Upper lobe of left lung (tissue), 4 donors: ENCODE measurements around the gene RBM33.

ENCODE experiments used
- CTCF ChIP-seq, 6 experiments: fragments of 450-650 bp in 4 of 6; fragments of 200-600 bp in 2 of 6; sonication (generic) in 2 of 6; IDR thresholded peaks; one replicate each; pipeline ENCODE4 v1.5.1; 2016 to 2019; ENCODE audit warnings: antibody characterized with exemption in 6 of 6
- POLR2A ChIP-seq, 4 donors: fragments of 450-650 bp; IDR thresholded peaks; one replicate each; pipeline ENCODE4 v1.5.1; 2016 to 2017; ENCODE audit warnings: antibody characterized with exemption in 4 of 4, mild to moderate bottlenecking in 2 of 4
- POLR2AphosphoS5 ChIP-seq, 2 donors: sonication (generic); formaldehyde crosslinking; IDR thresholded peaks; one replicate each; pipeline ENCODE4 v1.5.1; 2017; ENCODE audit warnings: antibody characterized with exemption in 2 of 2

- no peak for TF ChIP-seq CTCF (IDR thresholded peaks at IDR 0.05)
- TF ChIP-seq POLR2A (IDR thresholded peaks at IDR 0.05): no peak
- TF ChIP-seq POLR2AphosphoS5 (IDR thresholded peaks at IDR 0.05): no peak
Measured at GRCh38 chr7:155685070-155685790, 40.8 kb downstream of the RBM33 start.
